ENCODE data around the gene EDN2. TPM values are rescaled to one million over a fixed set of nuclear protein-coding genes. Genes with fewer than 3 reads are reported as not detected.

EDN2 gene
- total RNA-seq, 1 experiment from 2014 or later, result not detected

- no peak for DNase-seq (ENCODE audit: low read depth)
These were observed 32.6 kb upstream of the EDN2 start for GRCh38 chr1:41517062-41517438.

- peak; percentile 78 for DNase-seq (ENCODE audit: low read depth)
These were observed 31.9 kb upstream of the EDN2 start for GRCh38 chr1:41516168-41517061.

- DNase-seq (ENCODE audit: low read depth), result no peak
These were observed 31.3 kb upstream of the EDN2 start for GRCh38 chr1:41515778-41516167.

GRCh38 chr1:41515131-41515678 lies 30.7 kb upstream of the EDN2 start:
- DNase-seq (ENCODE audit: low read depth), result peak; percentile 82

GRCh38 chr1:41514381-41514780 lies 29.9 kb upstream of the EDN2 start:
- peak; percentile 93 for DNase-seq (ENCODE audit: low read depth)

GRCh38 chr1:41513383-41513735 lies 28.9 kb upstream of the EDN2 start:
- no peak for DNase-seq (ENCODE audit: low read depth)

GRCh38 chr1:41512701-41513382 lies 28.4 kb upstream of the EDN2 start:
- no peak for DNase-seq (ENCODE audit: low read depth)

GRCh38 chr1:41511239-41511540 lies 26.7 kb upstream of the EDN2 start:
- no peak for DNase-seq (ENCODE audit: low read depth)

GRCh38 chr1:41510531-41511238 lies 26.2 kb upstream of the EDN2 start:
- DNase-seq (ENCODE audit: low read depth), result no peak

GRCh38 chr1:41509270-41509671 lies 24.8 kb upstream of the EDN2 start:
- DNase-seq (ENCODE audit: low read depth), result no peak

GRCh38 chr1:41508290-41508689 lies 23.8 kb upstream of the EDN2 start:
- no peak for DNase-seq (ENCODE audit: low read depth)

GRCh38 chr1:41507836-41508235 lies 23.4 kb upstream of the EDN2 start:
- no peak for DNase-seq (ENCODE audit: low read depth)

- DNase-seq (ENCODE audit: low read depth), result no peak
These were observed 22.7 kb upstream of the EDN2 start for GRCh38 chr1:41507110-41507720.

- peak; percentile 49 for DNase-seq (ENCODE audit: low read depth)
These were observed 19.9 kb upstream of the EDN2 start for GRCh38 chr1:41504114-41505035.

GRCh38 chr1:41503538-41504113 lies 19.1 kb upstream of the EDN2 start:
- DNase-seq (ENCODE audit: low read depth), result peak; percentile 47

GRCh38 chr1:41502912-41503311 lies 18.4 kb upstream of the EDN2 start:
- DNase-seq (ENCODE audit: low read depth), result peak; percentile 64

GRCh38 chr1:41501581-41501980 lies 17.1 kb upstream of the EDN2 start:
- DNase-seq (ENCODE audit: low read depth), result no peak

- peak; percentile 22 for DNase-seq (ENCODE audit: low read depth)
These were observed 16.5 kb upstream of the EDN2 start for GRCh38 chr1:41500781-41501518.

- DNase-seq (ENCODE audit: low read depth), result peak; percentile 32
These were observed 15.9 kb upstream of the EDN2 start for GRCh38 chr1:41500378-41500777.

- no peak for DNase-seq (ENCODE audit: low read depth)
These were observed 15.1 kb upstream of the EDN2 start for GRCh38 chr1:41499591-41499990.
